Keratinocyte (primary cell): ENCODE data around the gene FATE1. TPM values are rescaled to one million over a fixed set of nuclear protein-coding genes. Genes with fewer than 3 reads are reported as not detected.

ENCODE experiments used
- DNase-seq: peaks from one replicate; pipeline ENCODE4 v3.0.0-alpha.2; 2011; ENCODE audit warnings: low read depth, missing footprints, low spot score
- FAIRE-seq: peaks from 2 replicates; lab custom pipeline; 2011; peaks lifted over from hg19 to GRCh38; lab: Jason Lieb, UNC
- H2AFZ ChIP-seq: 2 replicates; pipeline ENCODE4 v1.6.0; 2012; ENCODE audit warnings: low read length, control low read depth, inconsistent platforms; ENCODE audit not compliant: control insufficient read depth
- H3K27ac ChIP-seq: 2 replicates; pipeline ENCODE4 v1.5.1; 2011; ENCODE audit warnings: low read length; ENCODE audit not compliant: control insufficient read depth, insufficient read depth
- H3K27me3 ChIP-seq: 3 replicates; pipeline ENCODE4 v1.6.0; 2011; ENCODE audit warnings: low read length; ENCODE audit not compliant: control insufficient read depth, insufficient read depth; ENCODE audit errors: extremely low read depth
- H3K36me3 ChIP-seq, 2 experiments: 2 replicates in 1 of 2; 3 replicates in 1 of 2; pipeline ENCODE4 v1.5.1; 2011; ENCODE audit warnings: low read length in 2 of 2, mild to moderate bottlenecking in 1 of 2; ENCODE audit not compliant: control insufficient read depth in 2 of 2, insufficient read depth in 2 of 2; ENCODE audit errors: extremely low read depth in 1 of 2
- H3K4me1 ChIP-seq: 3 replicates; pipeline ENCODE4 v1.5.1; 2011; ENCODE audit warnings: low read length; ENCODE audit not compliant: control insufficient read depth, insufficient read depth; ENCODE audit errors: extremely low read depth
- H3K4me2 ChIP-seq: 3 replicates; pipeline ENCODE4 v1.6.0; 2011; ENCODE audit warnings: low read depth, low read length; ENCODE audit not compliant: control insufficient read depth, insufficient read depth; ENCODE audit errors: extremely low read depth
- H3K4me3 ChIP-seq, 3 experiments: fragments of 200-600 bp in 1 of 3; sonication (generic) in 1 of 3; 2 replicates in 2 of 3; 3 replicates in 1 of 3; pipeline ENCODE4 v1.5.1; 2011 to 2016; ENCODE audit warnings: low read length in 3 of 3, mild to moderate bottlenecking in 3 of 3, control low read depth in 2 of 3, inconsistent platforms in 1 of 3, low read depth in 1 of 3, mixed read lengths in 1 of 3, mixed run types in 1 of 3, moderate library complexity in 1 of 3; ENCODE audit not compliant: control insufficient read depth in 2 of 3, insufficient read depth in 2 of 3; ENCODE audit errors: extremely low read depth in 1 of 3
- H3K79me2 ChIP-seq: 2 replicates; pipeline ENCODE4 v1.6.0; 2012; ENCODE audit warnings: low read length; ENCODE audit not compliant: control insufficient read depth, insufficient read depth
- H3K9ac ChIP-seq: 3 replicates; pipeline ENCODE4 v1.6.0; 2011; ENCODE audit warnings: low read length; ENCODE audit not compliant: control insufficient read depth, insufficient read depth; ENCODE audit errors: extremely low read depth
- H3K9me1 ChIP-seq: 3 replicates; pipeline ENCODE4 v1.6.0; 2011; ENCODE audit warnings: low read length; ENCODE audit not compliant: control insufficient read depth, insufficient read depth; ENCODE audit errors: extremely low read depth
- H3K9me3 ChIP-seq: 2 replicates; pipeline ENCODE4 v1.5.1; 2012; ENCODE audit warnings: low read depth, low read length; ENCODE audit not compliant: control insufficient read depth
- H4K20me1 ChIP-seq: 3 replicates; pipeline ENCODE4 v1.6.0; 2011; ENCODE audit warnings: low read length; ENCODE audit not compliant: control insufficient read depth, insufficient read depth; ENCODE audit errors: extremely low read depth
- EZH2 ChIP-seq: IDR thresholded peaks from one replicate; pipeline ENCODE4 v1.6.1; 2012; ENCODE audit warnings: inconsistent platforms, mild to moderate bottlenecking, low read length, moderate library complexity
- dilution Hi-C: fragments of 300-500 bp; cut with MboI; formaldehyde crosslinking; loops from one replicate; pipeline ENCODE4 v1.7.0; 2020; ENCODE audit warnings: low sequenced_read_pairs; ENCODE audit not compliant: extremely low pct_ligation_motif_present
- polyA plus RNA-seq, 5 experiments: library from polyadenylated mRNA; depleted of rRNA in 3 of 5; stranded (reverse) in 3 of 5; stranded (forward) in 1 of 5; unstranded in 1 of 5; fragments of >200 nt; gene quantifications; 1 replicate in 1 of 5; 2 replicates in 3 of 5; 3 replicates in 1 of 5; pipeline versions ENCODE4 v1.2.1 to v1.2.3, GENCODE V29; 2011 to 2012; ENCODE audit warnings: missing spikeins in 2 of 5, low read depth in 1 of 5, low replicate concordance in 1 of 5
- TF ChIP-seq, protein P1 (sequence below), 3 experiments: IDR thresholded peaks in 1 of 3; conservative IDR thresholded peaks in 1 of 3; optimal IDR thresholded peaks in 1 of 3; 2 replicates in 2 of 3; 3 replicates in 1 of 3; pipeline versions ENCODE3 to v1.5.1; 2011; ENCODE audit warnings: low read length in 3 of 3, mild to moderate bottlenecking in 3 of 3, moderate library complexity in 2 of 3, control low read depth in 1 of 3, inconsistent platforms in 1 of 3; ENCODE audit not compliant: insufficient read depth in 2 of 3; ENCODE audit errors: extremely low read depth in 1 of 3

The FATE1 gene
- polyA plus RNA-seq, 1 donor (not counting 4 experiments of a cell fraction or from before 2014, with no cell fraction given), result not detected

DNA sequence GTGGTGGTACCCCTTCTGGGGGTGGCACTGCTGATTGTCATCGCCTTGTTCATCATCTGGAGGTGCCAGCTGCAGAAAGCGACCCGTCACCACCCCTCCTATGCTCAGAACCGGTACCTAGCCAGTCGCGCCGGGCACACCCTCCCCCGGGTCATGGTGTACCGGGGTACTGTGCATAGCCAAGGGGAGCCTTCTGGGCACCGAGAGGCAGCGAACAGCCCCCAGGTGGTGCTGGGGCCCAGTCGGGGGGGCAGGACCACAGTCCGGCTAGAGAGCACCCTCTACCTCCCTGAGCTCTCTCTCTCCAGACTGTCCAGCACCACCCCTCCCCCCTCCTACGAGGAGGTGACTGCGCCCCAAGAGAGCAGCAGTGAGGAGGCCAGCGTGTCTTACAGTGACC lies 15.3 kb upstream of the FATE1 start:
- H2AFZ ChIP-seq, result no peak overlapping the region
- H3K9me1 ChIP-seq, result no peaks in the 10 kb centered on the region
- dilution Hi-C loops, result no loop called here
- no peaks in the 10 kb centered on the region for H3K79me2 ChIP-seq
- H4K20me1 ChIP-seq, result no peaks in the 10 kb centered on the region
- peaks cover 4% of the 10 kb centered on the region for H3K27me3 ChIP-seq
- no peak overlapping the region for H3K4me2 ChIP-seq
- FAIRE-seq (no peak), DNase-seq (no peak)
- no peaks in the 10 kb centered on the region for H3K4me1 ChIP-seq
- no peak overlapping the region for H3K4me3 ChIP-seq
- H3K9me3 ChIP-seq, result no peaks in the 10 kb centered on the region
- TF ChIP-seq, protein P1, sequence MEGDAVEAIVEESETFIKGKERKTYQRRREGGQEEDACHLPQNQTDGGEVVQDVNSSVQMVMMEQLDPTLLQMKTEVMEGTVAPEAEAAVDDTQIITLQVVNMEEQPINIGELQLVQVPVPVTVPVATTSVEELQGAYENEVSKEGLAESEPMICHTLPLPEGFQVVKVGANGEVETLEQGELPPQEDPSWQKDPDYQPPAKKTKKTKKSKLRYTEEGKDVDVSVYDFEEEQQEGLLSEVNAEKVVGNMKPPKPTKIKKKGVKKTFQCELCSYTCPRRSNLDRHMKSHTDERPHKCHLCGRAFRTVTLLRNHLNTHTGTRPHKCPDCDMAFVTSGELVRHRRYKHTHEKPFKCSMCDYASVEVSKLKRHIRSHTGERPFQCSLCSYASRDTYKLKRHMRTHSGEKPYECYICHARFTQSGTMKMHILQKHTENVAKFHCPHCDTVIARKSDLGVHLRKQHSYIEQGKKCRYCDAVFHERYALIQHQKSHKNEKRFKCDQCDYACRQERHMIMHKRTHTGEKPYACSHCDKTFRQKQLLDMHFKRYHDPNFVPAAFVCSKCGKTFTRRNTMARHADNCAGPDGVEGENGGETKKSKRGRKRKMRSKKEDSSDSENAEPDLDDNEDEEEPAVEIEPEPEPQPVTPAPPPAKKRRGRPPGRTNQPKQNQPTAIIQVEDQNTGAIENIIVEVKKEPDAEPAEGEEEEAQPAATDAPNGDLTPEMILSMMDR (optimal IDR thresholded peaks at IDR 0.05 in 1 of 3, IDR thresholded peaks at IDR 0.05 in 1 of 3, conservative IDR thresholded peaks at IDR 0.05 in 1 of 3; ENCODE audit: extremely low read depth in 1 of 3, insufficient read depth in 2 of 3, low read length in 3 of 3), result no peak
- no peak for TF ChIP-seq EZH2
- H3K36me3 ChIP-seq, result no peaks in the 10 kb centered on the region
- H3K27ac ChIP-seq, result no peak overlapping the region
- H3K9ac ChIP-seq, result no peak overlapping the region

DNA sequence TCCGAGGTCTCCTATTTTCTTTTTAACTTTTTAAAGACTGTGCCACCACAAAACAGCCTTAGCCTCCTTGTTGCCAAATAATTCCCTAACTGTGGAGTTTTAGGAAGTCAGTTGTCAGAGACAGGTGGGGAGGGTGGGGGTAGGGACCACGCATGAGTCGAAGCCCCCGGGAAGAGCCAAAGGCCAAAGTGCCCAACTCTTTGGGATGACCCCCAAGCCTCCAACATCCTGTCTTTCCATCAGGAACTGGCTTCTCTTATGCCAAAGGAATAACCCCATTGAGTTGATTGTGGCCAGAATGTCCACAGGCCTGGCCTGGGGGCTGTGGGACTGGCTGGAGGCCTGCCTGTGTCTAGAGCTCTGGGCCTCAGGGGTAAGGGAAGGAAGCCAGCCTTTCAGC lies 14.8 kb upstream of the FATE1 start:
- Histone ChIP-seq H3K27me3 (peaks cover 4% of the 10 kb centered on the region), H3K9me1 (no peaks in the 10 kb centered on the region), H3K79me2 (no peaks in the 10 kb centered on the region), H3K4me3 (no peak overlapping the region), H3K9ac (no peak overlapping the region), H3K9me3 (no peaks in the 10 kb centered on the region), H3K4me2 (no peak overlapping the region), H3K36me3 (no peaks in the 10 kb centered on the region), H2AFZ (no peak overlapping the region), H4K20me1 (no peaks in the 10 kb centered on the region), H3K27ac (no peak overlapping the region), H3K4me1 (no peaks in the 10 kb centered on the region)
- FAIRE-seq (no peak), DNase-seq (no peak)
- TF ChIP-seq EZH2, result no peak
- TF ChIP-seq, protein P1 (optimal IDR thresholded peaks at IDR 0.05 in 1 of 3, IDR thresholded peaks at IDR 0.05 in 1 of 3, conservative IDR thresholded peaks at IDR 0.05 in 1 of 3; ENCODE audit: extremely low read depth in 1 of 3, insufficient read depth in 2 of 3, low read length in 3 of 3), result no peak
- dilution Hi-C loops, result no loop called here
